CD1c-positive myeloid dendritic cell (primary cell): ENCODE results near the gene CIT.

Experiments
- DNase-seq: peaks from one replicate; pipeline ENCODE4 v3.0.0-alpha.2; 2016; ENCODE audit errors: extremely low spot score

Gene CIT

DNA sequence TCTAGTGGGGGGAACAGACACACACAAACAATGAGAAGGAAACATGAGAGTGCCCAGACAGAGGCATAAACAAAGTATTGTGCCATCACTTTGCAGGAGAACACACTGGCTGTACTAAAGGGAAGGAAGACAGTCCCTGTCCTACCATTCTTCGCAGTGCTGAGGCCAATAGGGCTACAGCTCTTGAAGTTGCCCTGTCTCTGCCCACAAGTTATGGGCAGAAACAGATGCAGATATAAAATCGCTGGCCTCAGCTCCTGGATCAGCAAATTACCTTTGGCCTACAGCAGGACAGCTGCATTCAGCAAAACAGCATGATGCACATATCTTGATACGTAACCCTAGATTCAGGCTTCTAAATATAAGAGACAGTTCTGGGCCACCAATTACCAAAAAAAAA, 232.2 kb downstream of the CIT start:
- DNase-seq = no peak

DNA sequence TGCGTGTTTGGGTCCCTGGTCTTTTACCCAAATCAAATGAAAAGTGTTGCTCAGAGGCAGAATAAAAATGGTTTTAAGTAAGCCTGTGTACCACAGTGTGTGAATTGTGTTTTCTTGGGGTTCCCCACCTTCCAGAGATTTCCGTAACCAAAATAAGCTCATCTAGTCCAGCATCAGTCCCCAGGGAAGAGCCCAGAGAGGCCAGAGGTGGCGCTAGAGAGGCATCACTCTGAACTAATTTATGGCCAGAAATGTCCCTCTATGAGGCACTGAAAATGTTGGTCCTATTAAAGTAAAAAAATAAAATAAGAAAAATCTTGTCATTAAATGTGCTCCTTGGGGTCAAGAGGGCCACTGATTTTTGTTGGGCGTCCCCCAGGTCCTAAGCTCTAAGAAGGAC, 234.1 kb downstream of the CIT start:
- DNase-seq = peak; percentile 7
